ENCODE results near the gene CAPZB. TPM values are rescaled to one million over a fixed set of nuclear protein-coding genes. Genes with fewer than 3 reads are reported as not detected.

Gene CAPZB
- polyA plus RNA-seq, 1 of the 3 experiments (the other 2 are of a cell fraction): 122 TPM

DNA sequence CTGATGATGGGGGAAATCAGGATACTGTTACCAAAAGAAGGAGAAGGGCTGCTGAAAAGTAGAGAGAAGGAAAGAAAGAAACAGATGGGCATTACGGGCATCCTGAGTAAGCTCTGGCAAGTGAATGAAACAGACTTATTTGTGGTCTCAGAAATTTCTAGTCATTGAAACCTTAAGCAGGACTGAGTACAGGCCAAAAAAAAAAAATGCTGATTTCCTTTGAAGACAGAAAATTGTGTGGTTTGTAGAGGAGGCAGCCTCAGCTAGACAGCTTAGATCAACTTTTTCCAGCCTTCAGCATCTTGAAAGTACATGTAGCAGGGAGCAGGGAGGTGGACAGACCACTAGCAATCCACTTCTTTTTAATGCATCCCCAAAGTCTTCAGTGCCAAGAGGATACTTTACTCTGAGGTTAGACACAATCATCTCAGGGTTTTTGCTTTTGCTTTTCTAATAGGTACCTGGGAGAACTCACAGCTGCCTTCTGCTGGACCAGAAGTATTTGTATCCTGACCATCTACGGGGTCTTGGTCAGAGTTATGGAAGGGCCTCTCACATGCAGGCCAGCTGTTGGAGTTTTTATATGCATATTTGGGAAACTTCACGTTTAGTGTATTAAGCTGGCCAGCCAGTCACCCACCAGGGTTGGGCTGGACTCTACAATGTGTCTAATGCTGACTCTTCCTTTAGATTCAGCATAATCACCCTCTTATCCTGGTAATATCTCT lies 10.6 kb upstream of the CAPZB start (continued):
- no peak for TF ChIP-seq SIN3A (IDR thresholded peaks at IDR 0.05; ENCODE audit: borderline replicate concordance, low read depth, low read length)
- TF ChIP-seq ELF1 (IDR thresholded peaks at IDR 0.05): no peak
- TF ChIP-seq, protein P1, sequence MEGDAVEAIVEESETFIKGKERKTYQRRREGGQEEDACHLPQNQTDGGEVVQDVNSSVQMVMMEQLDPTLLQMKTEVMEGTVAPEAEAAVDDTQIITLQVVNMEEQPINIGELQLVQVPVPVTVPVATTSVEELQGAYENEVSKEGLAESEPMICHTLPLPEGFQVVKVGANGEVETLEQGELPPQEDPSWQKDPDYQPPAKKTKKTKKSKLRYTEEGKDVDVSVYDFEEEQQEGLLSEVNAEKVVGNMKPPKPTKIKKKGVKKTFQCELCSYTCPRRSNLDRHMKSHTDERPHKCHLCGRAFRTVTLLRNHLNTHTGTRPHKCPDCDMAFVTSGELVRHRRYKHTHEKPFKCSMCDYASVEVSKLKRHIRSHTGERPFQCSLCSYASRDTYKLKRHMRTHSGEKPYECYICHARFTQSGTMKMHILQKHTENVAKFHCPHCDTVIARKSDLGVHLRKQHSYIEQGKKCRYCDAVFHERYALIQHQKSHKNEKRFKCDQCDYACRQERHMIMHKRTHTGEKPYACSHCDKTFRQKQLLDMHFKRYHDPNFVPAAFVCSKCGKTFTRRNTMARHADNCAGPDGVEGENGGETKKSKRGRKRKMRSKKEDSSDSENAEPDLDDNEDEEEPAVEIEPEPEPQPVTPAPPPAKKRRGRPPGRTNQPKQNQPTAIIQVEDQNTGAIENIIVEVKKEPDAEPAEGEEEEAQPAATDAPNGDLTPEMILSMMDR (IDR thresholded peaks at IDR 0.05): no peak
- TF ChIP-seq, protein P2, sequence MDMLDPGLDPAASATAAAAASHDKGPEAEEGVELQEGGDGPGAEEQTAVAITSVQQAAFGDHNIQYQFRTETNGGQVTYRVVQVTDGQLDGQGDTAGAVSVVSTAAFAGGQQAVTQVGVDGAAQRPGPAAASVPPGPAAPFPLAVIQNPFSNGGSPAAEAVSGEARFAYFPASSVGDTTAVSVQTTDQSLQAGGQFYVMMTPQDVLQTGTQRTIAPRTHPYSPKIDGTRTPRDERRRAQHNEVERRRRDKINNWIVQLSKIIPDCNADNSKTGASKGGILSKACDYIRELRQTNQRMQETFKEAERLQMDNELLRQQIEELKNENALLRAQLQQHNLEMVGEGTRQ (IDR thresholded peaks at IDR 0.05; ENCODE audit: borderline replicate concordance, low read depth, low read length): no peak
- TF ChIP-seq TCF12 (IDR thresholded peaks at IDR 0.05): no peak
- TF ChIP-seq RXRA (IDR thresholded peaks at IDR 0.05; ENCODE audit: borderline replicate concordance, low read depth): no peak

DNA sequence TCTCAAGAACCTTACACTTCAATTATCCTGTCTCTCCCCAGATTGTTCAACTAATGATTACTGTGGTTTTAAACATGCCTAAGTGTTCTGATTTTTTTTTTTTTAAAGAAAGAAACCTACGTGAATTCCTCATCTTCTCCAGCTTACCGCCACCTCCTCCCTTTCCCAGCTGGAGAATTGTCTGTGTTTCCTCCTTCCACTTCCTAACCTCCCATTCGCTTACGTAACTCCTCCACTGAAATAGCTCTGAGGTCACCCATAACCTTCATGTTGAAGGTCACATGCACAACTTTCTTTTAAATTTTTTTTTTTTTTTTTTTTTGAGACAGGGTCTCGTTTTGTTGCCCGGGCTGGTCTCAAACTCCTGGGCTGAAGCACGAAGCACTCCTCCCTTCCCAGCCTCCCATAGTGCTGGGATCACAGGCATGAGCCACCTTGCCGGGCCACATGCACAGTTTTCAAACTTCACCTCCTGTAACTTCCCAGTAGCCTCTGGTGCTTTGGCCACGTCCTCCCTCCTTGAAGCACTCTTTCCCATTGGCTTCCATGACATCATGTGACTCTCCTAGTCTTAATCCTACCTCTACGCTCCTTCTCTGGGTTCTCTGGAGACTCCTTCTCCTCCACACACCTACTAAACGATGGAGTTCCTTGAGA lies 9.8 kb upstream of the CAPZB start:
- no peak overlapping the region for H3K4me3 ChIP-seq (ENCODE audit: low read depth in 2 of 2, low read length in 1 of 2)
- ChIA-PET POLR2A (no interaction called here), CTCF (no interaction called here)
- no peaks in the 10 kb centered on the region for H3K9me3 ChIP-seq
- no peak overlapping the region for H3K27ac ChIP-seq (ENCODE audit: low read depth in 2 of 2, low read length in 1 of 2)
- H3K9ac ChIP-seq: no peak overlapping the region
- no peaks in the 10 kb centered on the region for H3K4me1 ChIP-seq (ENCODE audit: control insufficient read depth in 1 of 2, insufficient read depth in 2 of 2, low read depth in 1 of 2, low read length in 1 of 2)
- no peaks in the 10 kb centered on the region for H3K36me3 ChIP-seq (replicated peaks in 1 of 2; ENCODE audit: control insufficient read depth in 1 of 2, insufficient read depth in 2 of 2, low read length in 1 of 2)
- H3F3A ChIP-seq (replicated peaks; ENCODE audit: insufficient read depth): no peaks in the 10 kb centered on the region
- no peak for DNase-seq
- no peak overlapping the region for H2AFZ ChIP-seq (ENCODE audit: low read depth)
- no peak overlapping the region for H3K4me2 ChIP-seq
- no peaks in the 10 kb centered on the region for H3K79me2 ChIP-seq (ENCODE audit: insufficient read depth)
- no peaks in the 10 kb centered on the region for H4K20me1 ChIP-seq (ENCODE audit: insufficient read depth)
- H3K9me2 ChIP-seq: no peaks in the 10 kb centered on the region
- 77% methylated on average over 11 of the region's 11 CpGs for WGBS (ENCODE audit: low lambda C conversion rate)
- TF ChIP-seq RFX5 (IDR thresholded peaks at IDR 0.05; ENCODE audit: low read length): no peak
- no peak for TF ChIP-seq ELF1 (IDR thresholded peaks at IDR 0.05)
- TF ChIP-seq POLR2AphosphoS5 (IDR thresholded peaks at IDR 0.05; ENCODE audit: low read depth, low read length): no peak
- TF ChIP-seq CHD2 (IDR thresholded peaks at IDR 0.05; ENCODE audit: low read length, partially characterized antibody): no peak
- TF ChIP-seq, protein P3, sequence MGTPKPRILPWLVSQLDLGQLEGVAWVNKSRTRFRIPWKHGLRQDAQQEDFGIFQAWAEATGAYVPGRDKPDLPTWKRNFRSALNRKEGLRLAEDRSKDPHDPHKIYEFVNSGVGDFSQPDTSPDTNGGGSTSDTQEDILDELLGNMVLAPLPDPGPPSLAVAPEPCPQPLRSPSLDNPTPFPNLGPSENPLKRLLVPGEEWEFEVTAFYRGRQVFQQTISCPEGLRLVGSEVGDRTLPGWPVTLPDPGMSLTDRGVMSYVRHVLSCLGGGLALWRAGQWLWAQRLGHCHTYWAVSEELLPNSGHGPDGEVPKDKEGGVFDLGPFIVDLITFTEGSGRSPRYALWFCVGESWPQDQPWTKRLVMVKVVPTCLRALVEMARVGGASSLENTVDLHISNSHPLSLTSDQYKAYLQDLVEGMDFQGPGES (IDR thresholded peaks at IDR 0.05; ENCODE audit: low read depth, low read length): no peak
- no peak for TF ChIP-seq FOXM1 (IDR thresholded peaks at IDR 0.05; ENCODE audit: low read depth)
- no peaks in the 10 kb centered on the region for H3K27me3 ChIP-seq (ENCODE audit: insufficient read depth)

Measured in SK-N-SH (cell line).